Adrenal gland (tissue), 5 donors: ENCODE results near the gene SLC25A21.

Source experiments
- CTCF ChIP-seq, 6 experiments: fragments of 450-650 bp in 4 of 6; fragments of 200-600 bp in 2 of 6; sonication (generic) in 1 of 6; IDR thresholded peaks; 1 replicate in 5 of 6; 2 replicates in 1 of 6; pipeline versions ENCODE4 v1.5.1 to v1.8.0; 2016 to 2021; ENCODE audit warnings: antibody characterized with exemption in 6 of 6, mild to moderate bottlenecking in 2 of 6, moderate library complexity in 1 of 6
- POLR2A ChIP-seq, 2 donors: fragments of 450-650 bp; IDR thresholded peaks; one replicate each; pipeline ENCODE4 v1.6.1; 2017; ENCODE audit warnings: antibody characterized with exemption in 2 of 2, mild to moderate bottlenecking in 2 of 2, moderate library complexity in 1 of 2
- donor health status: DM: no; HTN: no; CAD: no.

DNA sequence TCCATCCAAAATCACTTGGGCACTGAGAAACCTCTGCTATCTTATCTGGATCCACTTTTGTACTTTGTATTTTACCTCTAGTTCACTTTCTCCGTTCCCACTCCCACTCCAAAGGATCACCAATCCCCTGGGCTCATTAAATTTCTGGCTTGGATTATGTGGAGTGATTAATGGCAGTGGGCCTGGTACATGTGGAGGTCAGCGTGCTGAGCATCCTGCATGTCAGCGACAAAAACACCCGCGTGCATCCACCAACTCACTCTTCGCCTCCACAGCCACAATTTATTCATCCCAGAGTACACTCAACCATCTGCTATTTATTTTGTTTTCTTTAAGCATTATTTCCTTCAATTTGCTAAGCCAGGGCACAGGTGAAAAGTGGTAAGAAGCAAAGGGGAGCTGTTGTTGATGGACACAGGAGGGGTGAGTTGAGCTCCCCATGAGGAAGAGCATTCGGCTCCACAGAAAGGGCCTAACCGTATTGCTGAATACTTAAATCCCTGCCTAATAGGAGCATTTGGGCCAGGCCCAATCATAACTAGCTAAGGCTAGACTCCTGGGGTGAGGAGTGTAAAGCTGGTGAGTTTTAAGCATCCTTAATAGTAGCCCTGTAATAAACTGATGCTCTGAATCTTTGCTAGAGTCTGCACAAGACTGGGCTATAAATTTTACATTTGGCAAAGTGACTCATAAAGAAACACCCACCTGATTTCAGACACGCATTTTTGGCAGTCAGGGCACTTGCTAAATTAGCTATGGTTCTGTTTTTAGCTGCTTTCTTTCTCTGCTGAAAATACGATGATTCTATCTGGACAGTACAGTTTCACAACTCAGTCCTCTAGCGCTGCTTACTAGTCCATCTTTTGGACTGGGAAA lies 137.8 kb downstream of the SLC25A21 start:
- no peak for TF ChIP-seq CTCF (IDR thresholded peaks at IDR 0.05)
- TF ChIP-seq POLR2A (IDR thresholded peaks at IDR 0.05), result no peak
